Left hindlimb (tissue), 1 donor: Measurements from ENCODE around the gene TMEM182.

Experiments used
- DNase-seq: peaks from one replicate; pipeline ENCODE4 v3.0.0-alpha.2; 2018

TMEM182 gene

GRCh38 chr2:102761763-102762162 is at the start of gene TMEM182:
TMEM182 (plus strand) TSS chr2:102762031; CDS start chr2:102762218, 187 bp downstream.
- DNase-seq, result no peak

GRCh38 chr2:102717308-102718018 is 44.4 kb upstream of the TMEM182 start:
- DNase-seq, result no peak

DNA sequence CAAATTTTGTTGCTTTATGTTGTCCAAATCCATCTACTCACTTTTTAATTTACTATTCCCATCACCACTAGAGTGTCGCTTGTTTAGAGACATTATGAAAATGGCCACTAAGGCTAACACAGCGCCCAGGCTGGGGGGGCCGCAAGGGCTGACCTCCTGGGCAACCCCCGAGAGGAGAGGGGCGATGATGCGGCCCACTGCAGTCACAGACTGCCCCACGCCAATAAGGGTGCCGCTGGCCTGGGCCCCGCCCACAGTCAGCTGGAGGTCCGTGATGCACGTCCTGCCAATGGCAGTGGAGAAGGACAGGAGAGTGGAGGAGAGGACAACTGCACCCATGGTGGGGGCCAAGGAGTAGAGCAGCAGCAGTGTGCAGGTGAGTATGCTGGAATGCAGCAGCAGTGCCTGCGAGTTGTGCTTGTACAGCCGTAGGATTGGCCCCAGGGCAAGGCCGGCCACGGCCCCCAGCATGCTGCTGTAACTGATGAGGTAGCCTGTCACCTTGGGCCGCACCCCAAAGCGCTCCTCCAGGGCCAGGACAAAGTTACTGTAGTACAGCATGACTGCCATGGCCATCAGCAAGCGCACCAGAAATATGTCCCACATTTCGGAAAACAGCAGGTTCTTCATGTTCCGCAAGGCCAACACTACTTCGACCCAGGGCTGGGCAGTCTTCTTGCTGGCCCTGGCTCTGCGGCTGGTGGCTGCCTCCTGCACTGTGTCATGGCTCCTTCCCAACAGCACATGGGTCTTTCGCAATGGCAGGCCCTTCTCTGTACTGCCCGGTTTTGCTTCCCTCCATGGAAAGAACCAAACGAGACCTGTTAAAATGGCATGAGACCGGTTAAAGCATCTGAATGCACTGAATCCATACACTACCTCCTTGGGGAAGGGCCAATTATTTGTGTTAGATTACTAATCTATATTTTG is 43.2 kb upstream of the TMEM182 start:
- no peak for DNase-seq

DNA sequence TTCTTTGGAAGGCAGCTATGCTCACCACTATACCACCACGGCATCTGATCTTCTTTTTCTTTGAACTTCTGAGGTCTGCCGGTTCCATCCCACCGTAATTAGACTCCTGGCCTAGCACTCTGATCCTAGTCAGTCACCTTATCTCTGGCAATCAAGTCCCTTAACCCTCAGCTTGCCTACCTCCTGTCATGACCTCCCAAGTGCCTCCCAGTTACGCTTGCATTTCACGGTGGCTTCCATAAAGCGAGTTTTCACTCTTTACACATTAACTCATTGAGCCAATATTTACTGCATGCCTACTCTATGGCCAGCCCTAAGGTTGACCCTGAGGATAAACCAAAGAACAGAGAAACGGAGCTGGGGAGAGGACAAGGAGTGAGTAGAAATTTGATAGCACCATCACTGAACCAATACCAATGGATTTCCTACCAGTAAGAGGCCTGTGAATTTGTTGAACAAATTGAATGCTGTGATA is 37.8 kb upstream of the TMEM182 start:
- DNase-seq, result no peak

- no peak for DNase-seq
Observed at GRCh38 chr2:102724553-102724952, 37.3 kb upstream of the TMEM182 start.

GRCh38 chr2:102726128-102727087 is 35.4 kb upstream of the TMEM182 start:
- no peak for DNase-seq

DNA sequence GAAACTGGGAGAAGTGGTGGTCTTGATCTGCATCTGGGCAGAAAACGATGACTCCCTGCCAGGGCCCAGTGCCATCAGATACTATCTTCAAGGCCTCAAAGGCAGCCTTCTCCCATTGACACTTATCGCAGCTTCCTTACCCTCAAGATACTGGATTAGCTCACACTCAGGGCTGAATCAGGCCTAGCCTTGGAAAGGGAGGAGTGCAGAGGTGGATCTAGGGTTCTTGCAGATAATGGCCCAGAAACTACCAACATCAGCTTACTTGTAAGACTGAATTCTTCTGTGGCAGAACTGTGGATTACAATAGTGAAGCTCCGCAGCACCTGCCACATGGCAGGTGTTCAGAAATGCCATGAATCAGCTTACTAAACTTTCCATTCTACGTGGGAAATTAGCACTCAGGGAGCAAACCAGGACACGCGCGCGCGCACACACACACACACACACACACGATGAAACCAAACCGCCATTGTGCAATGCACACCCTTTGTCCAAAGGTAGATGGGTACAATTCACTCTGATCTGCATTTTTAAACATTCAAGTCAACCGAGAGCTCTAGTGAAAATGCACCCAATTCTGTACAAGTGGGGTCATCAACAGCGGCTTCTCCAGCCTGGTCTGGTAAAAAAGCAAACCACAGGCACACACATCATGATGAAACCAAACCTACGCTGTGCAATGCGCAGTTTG is 26.3 kb upstream of the TMEM182 start:
- DNase-seq, result no peak

GRCh38 chr2:102736110-102736409 is 25.8 kb upstream of the TMEM182 start:
- DNase-seq, result no peak

DNA sequence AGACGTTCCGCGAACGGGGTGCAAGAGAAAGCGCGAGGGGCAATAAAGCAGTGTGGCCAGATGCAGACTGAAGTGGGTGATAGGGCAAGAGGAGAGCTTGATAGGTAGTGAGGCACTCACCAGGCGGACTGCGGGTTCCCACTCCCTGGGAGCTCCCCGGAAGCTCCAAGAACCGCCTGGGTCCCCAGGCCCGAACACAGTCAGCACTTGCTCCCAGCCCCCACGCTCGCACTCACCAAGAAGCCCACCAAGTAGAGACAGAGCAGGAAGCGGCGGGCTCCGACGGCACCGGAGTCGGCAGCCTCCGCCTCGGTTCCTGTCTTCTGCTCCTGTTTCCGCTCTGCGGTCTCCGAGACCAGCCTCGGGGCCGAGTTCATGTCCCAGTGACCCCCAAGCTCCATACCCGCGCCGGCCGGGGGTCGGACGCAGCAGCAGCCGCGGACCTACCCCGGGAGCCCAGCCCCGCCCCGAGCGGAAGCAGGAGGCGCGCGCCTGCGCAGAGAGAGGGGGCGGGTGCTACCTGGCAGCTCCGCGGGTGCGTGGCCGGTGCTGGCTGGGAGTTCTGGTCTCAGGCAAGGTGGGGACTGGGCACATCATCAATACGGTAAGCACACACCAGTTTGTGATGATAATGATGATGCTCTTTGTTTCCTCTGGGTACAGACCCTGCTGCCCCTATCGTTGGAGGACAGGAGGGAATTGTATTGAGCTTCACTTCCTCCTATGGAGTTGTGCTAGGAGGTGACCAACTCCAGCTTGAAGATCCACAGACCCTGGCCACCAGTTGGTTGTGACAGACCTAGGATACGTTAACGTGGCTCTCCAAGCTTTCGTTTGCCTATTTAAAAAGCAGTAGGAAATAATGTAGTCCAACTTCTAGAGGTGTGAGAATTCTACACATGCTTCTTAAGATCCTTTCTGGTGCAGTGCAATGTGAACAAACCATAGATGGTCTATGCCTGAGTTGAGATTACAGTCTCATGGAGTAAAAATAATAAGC is 25.1 kb upstream of the TMEM182 start:
- DNase-seq, result peak; percentile 87

DNA sequence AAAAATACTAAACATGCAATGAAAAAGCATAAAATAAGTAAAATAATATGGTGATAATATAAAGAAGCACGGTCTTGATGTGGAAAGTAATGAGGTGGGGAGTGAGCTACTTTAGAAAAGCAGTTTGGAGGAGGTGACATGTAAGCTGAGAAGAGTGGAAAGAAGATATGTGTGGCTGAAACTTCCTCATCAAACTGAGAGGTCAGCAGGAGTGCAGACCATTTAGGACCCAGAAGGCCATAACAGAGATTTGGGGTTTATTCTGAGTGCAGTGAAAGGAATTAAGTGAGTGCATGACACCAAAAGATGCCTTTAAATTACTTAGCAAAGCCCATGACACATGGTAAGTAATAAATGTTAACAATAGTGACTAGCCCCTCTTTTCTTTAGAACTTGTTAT is 24.4 kb upstream of the TMEM182 start:
- no peak for DNase-seq

GRCh38 chr2:102743259-102743658 is 18.6 kb upstream of the TMEM182 start:
- DNase-seq, result no peak

GRCh38 chr2:102748107-102748506 is 13.7 kb upstream of the TMEM182 start:
- no peak for DNase-seq

DNA sequence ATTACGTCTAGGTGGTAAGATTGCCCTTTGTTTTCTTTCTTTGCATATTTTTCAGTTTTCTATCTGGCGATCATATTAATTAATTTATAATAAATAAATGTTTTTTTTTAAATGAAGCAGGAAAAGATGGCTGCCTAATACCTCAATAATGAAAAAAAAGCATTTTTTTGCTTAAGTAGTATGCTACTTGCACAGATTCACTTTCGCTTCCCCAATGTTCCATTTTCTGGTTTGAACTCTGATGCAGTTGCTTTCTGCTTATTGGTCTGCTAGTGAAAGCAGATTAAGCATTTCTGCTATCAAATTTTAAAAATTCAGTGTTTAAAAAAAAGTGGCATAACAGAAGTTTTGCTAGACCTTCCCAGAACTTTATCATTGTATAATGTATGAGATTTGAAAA is 11.9 kb upstream of the TMEM182 start:
- no peak for DNase-seq

DNA sequence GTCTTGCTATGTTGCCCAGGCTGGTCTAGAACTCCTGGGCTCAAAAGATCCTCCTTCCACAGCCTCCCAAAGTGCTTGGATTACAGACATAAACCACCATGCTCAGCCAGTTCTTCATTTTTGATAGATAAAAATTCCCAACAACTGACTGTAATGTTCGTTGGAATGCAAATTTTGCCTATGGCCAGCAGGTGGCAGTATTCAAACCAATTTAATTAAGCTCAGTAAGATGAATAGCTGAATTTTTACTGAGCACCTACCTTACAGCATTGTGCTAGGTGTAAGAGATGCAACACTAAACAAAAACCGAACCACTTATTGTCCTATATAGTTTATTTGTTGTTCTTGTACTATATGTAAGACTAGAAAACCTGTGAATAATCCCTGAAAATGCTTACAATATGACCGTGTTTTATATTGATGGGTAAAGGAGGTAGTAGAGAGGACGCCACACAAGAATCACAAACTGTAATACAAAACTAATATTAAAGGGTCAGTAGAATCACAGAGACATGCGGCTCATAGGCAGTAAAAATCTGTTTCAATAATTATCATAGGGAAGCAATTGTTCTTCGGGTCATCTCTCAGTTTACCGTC is 8.2 kb upstream of the TMEM182 start:
- no peak for DNase-seq

GRCh38 chr2:102754456-102755145 is 7.2 kb upstream of the TMEM182 start:
- DNase-seq, result no peak

DNA sequence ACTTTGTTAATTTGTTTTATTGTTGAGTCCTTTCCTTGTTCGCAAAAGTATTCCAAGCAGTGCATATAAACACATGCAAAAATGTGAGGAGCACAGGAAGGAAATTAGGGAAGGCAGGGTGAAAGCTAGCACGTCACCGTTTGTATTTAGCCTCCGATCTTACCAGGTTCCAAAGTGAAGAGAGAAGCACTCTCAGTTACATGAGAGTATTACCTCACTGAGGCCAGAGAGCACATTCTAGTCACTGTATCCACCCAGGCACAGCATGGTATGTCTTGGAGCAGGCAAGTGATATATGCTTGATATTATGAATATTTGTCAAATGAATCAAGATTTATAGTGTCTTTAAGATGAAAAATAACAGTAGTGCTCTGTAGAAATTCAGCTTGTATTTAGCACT is 6.5 kb upstream of the TMEM182 start:
- no peak for DNase-seq

GRCh38 chr2:102758439-102758838 is 3.4 kb upstream of the TMEM182 start:
- no peak for DNase-seq

DNA sequence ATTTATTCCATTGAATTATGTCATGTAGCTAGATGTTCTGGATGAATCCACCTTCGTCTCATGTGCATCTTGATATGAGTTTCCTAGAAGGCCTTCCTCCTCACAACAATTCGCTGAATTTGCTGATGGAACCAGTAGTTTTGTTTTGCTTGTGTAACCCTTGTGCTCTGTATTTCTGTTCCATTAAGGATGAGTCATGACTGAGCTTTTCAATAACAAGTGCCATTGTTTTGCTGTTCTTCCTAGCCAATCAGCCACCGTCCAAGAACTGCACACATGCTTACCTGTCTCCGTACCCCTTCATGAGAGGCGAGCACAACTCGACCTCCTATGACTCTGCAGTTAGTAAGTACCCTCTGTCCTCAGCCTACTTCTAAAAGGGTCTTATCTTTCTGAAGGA is 2.3 kb downstream of the TMEM182 start:
- no peak for DNase-seq

DNA sequence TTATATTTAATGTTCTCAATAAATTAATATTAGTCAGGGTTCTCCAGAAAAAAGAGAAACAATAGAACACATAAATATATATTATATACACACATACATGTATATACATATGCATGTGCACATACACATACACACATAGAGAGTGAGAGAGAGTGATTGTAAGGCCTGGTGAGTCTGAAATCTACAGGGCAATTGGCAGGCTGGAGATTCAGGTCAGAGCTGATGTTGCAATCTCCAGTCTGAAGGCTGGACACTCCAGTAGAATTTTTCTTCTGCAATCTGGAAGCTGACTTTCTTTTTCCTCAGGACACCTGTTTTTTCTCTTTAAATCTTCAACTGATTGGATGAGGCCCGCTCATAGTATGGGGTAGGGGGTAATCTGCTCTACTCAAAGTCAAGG is 3.2 kb downstream of the TMEM182 start:
- DNase-seq, result no peak

- no peak for DNase-seq
Observed at GRCh38 chr2:102768253-102768652, 6.4 kb downstream of the TMEM182 start.
